GM21360 (cell line): Measurements from ENCODE around the gene ATG4D.
"Not testable (repeated sequence)": the region's sequence is repeated elsewhere in the genome, so short reads cannot be mapped to it uniquely, and the experiment has no call there.

Source experiments
- ATAC-seq: cut with Tn5 transposase; IDR thresholded peaks from one replicate; pipeline ENCODE4 v1.9.1; 2021; ENCODE audit warnings: mild to moderate bottlenecking, moderate library complexity; ENCODE audit not compliant: unreplicated experiment

The ATG4D gene

DNA sequence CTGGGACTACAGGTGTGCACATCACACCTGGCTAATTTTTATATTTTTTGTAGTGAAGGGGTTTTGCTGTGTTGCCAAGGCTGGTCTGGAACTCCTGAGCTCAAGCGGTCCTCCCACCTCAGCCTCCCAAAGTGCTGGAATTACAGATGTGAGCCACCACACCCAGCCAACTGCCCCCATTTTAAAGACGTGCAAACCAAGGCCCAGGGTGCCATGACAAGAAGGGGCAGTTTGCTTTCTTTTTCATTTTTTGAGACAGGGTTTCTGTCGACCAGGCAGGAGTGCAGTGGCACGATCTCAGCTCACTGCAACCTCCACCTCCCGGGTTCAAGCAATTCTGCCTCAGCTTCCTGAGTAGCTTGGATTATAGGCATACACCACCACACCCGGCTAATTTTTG lies 30.1 kb downstream of the ATG4D start:
- not testable (repeated sequence) for ATAC-seq

DNA sequence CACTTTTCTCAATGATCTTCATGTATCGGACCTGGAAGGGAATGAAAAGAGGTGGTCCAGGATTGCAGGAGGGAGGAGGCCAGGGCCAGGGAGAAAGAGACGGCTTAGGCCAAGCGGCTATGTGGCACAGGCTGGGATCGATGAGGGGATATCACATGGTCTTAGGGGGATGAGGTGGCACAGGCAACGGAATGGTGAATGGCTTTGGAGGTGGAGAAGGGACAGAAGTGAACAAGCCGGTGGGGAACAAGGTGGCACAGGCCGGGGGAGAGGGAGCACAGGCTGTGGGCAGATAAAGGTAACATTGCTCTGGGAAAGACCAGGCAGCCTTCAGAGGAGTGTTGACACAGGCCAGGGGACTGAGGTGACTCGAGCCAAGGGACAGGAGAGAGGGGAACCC lies 30.8 kb downstream of the ATG4D start:
- ATAC-seq, result no peak

DNA sequence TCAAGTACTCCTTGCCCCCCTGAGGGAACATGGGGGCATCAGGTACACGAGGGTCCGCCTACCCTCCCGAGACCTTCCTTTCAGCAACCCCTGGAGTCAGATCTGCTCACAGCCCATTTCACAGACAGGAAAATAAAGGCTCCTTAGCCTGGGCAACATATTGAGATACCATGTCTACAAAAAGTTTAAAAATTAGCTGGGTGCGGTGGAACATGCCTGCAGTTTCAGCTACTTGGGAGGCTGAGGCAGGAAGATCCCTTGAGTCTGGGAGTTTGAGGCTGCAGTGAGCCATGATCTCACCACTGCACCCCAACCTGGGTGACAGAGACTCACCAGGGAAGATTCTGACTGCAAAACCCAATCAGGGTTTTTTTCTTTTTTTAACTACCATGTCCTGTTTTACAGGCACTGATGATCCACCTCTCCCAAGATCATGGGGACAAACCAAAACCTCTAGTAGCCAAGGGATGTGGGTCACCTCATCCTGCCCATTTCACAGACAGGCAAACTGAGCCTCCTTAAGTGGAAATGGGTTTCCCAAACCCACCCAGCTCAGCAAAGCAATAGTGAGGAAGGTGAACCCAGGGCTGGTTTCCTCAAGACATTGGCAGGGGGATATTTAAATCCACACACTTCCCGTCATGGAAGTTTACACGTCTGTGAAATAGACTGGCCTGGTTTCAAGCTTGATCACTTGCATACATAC lies 31.5 kb downstream of the ATG4D start:
- no peak for ATAC-seq

DNA sequence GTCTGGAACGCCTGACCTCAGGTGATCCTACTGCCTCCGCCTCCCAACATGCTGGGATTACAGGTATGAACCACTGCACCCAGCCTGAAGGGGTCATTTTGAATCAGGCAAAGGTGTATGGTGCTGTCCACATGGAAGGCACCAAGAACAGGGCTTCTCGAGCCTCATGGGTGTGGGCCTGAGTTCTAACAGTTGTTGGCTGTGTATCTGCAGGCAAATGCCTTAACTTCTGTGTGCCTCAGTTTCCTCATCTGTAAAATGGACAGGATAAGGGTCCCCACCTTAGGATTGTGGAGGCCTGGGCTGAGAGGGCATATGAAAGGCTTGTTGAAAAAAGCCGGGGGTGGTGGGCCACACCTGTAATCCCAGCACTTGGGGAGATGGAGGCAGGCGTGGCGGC lies 34.2 kb downstream of the ATG4D start:
- no peak for ATAC-seq

DNA sequence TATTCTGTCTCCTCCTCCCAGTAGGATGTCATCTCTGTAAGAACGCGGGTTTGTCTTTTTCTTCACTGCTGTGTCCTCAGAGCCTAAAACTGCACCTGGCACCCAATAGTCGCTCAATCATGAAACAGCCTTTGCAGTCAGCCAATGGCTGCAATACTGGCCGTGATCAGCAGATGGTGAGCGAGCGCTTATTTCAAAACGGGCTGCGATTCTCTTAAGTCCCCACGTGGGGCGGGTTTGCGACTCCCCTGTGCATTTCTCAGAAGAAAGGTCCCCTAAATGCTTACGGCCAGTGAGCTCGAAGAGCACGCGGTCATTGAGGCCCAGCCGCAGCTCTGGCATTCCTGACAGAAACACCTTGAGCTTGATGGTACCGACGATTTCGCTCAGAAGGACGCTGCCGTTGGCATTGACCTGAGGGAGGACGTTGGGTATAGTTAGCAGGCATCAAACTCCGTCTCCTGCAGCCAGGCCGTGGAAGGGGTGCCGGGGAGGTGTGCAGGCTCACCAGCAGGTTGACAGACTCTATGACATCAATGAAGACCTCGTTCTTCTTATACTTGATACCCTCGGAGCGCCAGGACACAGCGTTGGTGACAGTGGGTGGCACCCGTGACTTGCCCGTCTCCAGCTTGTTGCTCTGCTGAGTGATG lies 37.4 kb downstream of the ATG4D start:
- no peak for ATAC-seq

DNA sequence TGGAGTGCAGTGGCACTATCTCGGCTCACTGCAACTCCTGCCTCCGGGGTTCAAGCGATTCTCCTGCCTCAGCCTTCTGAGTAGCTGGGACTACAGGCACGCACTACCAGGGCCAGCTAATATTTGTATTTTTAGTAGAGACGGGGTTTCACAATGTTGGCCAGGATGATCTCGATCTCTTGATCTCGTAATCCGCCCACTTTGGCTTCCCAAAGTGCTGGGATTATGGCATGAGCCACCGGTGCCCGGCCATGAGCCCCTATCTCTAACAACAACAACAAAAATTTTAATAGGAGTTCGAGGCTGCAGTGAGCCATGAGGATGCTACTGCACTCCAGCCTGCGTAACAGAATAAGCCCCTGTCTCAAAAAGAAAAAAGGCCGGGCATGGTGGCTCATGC lies 38.4 kb downstream of the ATG4D start:
- no peak for ATAC-seq

DNA sequence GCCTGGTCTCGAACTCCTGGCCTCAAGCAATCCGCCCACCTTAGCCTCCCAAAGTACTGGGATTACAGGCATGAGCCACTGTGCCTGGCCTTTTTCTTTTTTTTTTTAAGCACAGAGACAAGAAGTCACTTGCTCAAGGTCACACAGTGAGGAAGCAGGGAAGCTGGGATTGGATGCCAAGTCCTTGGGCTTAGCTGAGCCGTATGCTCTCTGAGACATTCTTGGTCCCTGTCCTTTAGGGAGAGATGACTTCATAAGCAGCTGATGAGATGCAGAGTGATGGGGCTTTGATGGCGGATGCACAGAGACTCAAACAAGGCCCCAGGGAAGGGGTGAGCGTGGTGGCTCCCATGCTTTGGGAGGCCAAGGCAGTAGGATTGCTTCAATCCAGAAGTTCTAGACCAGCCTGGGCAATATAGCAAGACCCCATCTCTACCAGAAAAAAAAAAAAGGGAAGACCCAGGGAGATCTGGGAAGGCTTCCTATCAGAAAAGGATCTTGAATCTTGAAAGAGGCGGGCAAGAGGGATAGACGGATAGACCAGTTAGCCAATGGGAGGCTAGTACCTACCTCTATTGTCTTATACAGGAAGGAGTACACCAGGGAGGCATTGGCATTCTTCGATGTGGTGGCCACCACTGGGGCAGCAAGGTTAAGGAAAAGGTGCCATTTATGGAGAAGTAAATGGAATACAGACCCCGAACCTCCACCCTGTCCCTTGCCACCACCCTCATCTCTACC lies 39.5 kb downstream of the ATG4D start:
- ATAC-seq, result no peak

DNA sequence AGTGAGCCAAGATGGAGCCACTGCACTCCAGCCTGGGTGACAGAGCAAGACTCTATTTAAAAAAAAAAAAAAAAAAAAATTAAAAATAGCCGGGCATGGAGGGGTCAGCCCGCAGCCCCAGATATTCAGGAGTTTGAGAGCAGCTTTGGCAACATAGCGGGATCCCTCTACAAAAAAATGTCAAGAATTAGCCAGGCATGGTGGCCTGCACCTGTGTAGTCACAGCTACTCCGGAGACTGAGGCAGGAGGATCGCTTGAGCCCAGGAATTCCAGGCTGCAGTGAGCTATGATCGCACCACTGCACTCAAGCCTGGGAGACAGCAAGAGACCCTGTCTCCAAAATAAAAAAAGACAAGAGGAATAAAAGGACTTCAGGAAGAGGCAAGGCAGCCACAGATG lies 42.7 kb downstream of the ATG4D start:
- no peak for ATAC-seq

DNA sequence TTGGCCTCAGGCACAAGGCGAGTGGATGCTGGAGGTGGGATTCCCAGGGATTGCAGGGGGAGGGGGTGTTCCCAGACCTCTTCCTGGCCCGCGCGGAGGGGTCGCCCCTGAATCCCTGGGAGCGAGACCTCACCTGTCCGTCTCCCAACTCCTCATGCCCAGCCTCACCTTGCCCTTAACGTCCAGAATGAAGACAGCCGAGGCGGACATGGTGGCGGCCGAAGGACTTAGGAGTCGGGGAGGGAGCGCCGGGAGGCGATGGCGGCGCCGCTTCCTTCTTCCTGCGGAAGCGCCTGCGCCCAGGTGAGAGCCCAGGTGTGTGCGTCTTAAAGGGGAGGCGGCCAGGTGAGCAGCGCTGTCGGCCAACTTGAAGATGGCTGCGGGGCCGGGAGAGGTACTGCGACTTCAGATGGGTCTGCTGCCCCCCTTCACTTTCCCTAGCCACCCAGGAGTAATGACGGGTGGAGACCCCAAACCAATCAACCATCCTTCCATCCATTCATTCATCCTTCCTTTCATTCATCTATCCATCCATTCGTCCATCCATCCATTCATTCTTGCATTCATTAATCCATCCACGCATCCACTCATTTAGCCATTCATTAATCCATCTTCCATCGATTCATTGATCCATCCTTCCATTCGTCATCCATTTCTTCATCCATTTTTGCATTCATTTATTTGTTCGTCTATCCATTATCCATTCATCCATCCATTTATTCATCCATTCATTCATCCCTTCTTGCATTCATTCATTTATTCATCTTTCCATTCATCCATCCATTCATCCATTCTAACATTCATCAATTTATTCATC lies 43.5 kb downstream of the ATG4D start, which contains the start of gene AP1M2:
Gene AP1M2 (minus strand): TSS at position 291 of the 817 bp plus-strand sequence. CDS start 81 bp downstream, at position 210.
- no peak for ATAC-seq

DNA sequence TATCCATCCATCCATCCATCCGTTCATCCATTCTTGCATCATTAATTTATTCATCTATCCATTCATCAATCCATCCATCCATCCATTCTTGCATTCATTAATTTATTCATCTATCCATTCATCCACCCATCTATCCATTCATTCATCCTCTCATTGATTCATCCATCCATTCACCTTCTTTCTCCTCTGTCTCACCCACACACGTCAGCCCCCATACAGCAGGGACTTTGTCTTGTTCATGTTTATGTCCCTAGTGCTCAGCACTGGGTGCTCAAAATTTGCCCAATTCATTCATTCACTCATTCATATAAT lies 44.1 kb downstream of the ATG4D start:
- ATAC-seq, result no peak

DNA sequence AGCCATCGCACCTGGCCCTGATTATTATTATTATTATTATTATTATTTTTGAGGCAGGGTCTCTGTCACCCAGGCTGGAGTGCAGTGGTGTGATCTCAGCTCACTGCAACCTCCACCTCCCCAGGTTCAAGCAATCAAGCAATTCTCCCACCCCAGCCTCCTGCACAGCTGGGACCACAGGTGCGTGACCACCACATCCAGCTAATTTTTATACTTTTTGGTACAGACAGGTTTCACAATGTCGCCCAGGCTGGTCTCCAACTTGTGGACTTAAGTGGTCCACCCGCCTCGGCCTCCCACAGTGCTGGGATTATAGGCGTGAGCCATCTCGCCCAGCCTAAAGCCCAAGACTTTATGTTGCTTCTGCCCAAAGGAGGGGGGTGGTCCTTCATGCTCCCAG lies 49.4 kb downstream of the ATG4D start:
- no peak for ATAC-seq

DNA sequence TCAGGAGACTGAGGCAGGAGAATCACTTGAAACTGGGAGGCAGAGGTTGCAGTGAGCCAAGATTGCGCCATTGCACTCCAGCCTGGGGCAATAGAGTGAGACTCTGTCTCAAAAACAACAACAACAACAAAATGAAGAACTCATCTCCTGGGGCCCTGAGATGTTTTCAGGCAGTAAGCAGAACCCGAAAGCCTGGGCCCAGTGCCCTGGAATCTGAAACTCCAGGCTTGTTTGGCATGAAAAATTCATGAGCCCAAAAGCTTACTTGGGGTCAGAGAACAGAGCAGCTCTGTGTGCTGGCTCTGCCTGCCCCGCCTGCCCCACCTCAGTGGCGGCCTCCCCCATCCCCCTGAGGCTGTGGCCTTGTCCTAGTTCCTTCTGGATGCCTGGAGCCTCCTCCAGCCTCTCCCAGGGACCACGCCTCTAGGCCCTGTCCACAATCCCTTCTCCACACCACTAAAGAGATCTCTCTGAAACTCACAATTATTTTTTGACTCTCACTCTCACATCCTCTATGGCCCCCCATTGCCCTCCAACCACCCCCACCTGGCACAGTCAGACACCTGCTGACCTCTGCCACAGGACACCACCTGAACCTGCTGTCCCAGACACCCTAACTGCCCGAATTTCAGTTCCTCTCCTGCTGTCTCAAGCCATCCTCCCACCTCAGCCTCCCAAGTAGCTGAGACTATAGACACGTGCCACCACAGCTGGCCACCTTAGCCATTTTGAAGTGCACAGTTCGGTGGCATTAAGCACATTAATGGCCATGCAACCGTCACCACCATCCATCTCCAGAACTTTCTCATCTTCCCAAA lies 50.3 kb downstream of the ATG4D start:
- ATAC-seq, result no peak

DNA sequence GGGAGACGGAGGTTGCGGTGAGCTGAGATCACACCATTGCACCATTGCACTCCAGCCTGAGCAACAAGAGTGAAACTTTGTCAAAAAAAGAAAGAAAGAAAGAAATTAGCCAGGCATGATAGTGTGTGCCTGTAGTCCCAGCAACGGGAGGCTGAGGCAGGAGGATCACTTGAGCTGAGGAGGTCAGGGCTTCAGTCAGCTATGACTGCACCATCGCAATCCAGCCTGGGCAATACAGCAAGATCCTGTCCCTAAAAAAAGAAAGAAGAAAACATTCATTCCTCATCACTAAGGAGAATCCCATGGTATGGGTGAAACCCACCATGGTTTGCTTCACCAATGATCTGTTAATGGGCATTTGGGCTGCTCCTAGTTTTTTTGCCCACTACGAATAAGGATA lies 56.4 kb downstream of the ATG4D start:
- no peak for ATAC-seq

DNA sequence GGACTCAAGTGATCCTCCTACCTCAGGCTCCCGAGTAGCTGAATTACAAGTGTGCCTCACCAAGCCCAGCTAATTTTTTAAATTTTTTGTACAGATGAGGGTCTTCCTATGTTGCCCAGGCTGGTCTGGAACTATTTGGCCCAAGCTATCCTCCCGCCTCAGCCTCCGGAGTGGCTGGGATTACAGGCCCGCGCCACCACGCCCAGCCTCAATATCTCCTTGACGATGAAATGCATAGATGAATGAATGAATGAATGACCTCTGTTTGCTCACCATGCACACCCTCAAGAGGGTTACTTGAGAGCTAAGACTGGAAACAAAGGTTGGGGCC lies 58.3 kb downstream of the ATG4D start:
- no peak for ATAC-seq

DNA sequence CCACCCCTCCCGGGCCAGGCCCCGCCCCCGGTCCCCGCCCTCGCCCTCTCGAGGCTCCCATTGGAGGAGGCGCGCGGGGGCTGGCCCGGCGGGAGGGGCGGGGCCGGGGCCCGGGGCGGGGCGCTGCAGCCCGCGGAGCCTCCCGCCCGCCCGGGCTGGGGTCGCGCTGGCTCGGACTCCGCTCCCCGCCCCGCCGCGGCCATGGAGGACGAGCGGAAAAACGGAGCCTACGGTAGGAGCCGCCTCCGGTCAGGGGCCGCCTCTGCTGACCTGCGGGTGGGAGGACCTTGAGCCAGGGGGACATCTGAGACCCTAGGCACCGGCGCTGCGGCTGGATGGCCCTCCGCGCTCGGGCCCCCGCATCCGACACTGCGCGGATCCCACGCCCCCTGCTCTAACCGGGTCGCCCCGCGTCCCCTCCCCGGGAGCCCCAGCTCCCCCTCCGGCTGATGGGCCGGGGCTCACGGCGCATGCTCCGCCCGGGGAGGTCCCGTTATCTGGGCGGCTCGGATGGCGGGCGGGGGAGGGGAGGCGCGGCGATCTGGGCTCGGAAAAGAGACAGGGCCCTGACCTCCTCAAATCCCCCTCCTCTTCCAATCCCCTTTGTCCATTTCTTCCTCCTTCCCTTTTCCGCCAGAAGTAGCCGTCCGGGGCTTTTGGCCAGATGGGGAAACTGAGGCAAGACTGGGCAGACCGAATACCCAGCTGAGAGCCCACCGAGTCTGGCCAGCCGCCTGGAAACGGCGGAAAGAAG lies 58.8 kb downstream of the ATG4D start:
- no peak for ATAC-seq
